ENCODE results near the gene AK8.

- TF ChIP-seq CTCF (conservative IDR thresholded peaks at IDR 0.05; ENCODE audit: low read depth, low read length) = no peak
- no peak for TF ChIP-seq CHD1 (IDR thresholded peaks at IDR 0.05; ENCODE audit: low read depth, low read length)
- TF ChIP-seq SMC3 (IDR thresholded peaks at IDR 0.05; ENCODE audit: low read depth, low read length) = no peak
- TF ChIP-seq MAFK (IDR thresholded peaks at IDR 0.05; ENCODE audit: low read depth, low read length) = no peak
- no peak for TF ChIP-seq USF2 (IDR thresholded peaks at IDR 0.05; ENCODE audit: low read depth, low read length)
- TF ChIP-seq MXI1 (IDR thresholded peaks at IDR 0.05; ENCODE audit: borderline replicate concordance, low read depth, low read length) = no peak
- TF ChIP-seq POLR2A (IDR thresholded peaks at IDR 0.05; ENCODE audit: low read depth, low read length) = no peak
- TF ChIP-seq RFX5 (IDR thresholded peaks at IDR 0.05; ENCODE audit: low read depth, low read length) = no peak
- no peak for TF ChIP-seq RAD21 (IDR thresholded peaks at IDR 0.05; ENCODE audit: low read length)
- no peak for TF ChIP-seq ELK1 (IDR thresholded peaks at IDR 0.05; ENCODE audit: borderline replicate concordance, low read depth, low read length)
- TF ChIP-seq NFE2L2 (IDR thresholded peaks at IDR 0.05; ENCODE audit: low read depth, low read length) = no peak
- TF ChIP-seq FOS (IDR thresholded peaks at IDR 0.05; ENCODE audit: low read depth, low read length) = no peak
- TF ChIP-seq RCOR1 (IDR thresholded peaks at IDR 0.05; ENCODE audit: insufficient replicate concordance, low read length) = no peak
- no peak for TF ChIP-seq MAZ (IDR thresholded peaks at IDR 0.05; ENCODE audit: borderline replicate concordance, low read depth, low read length)
Observed at GRCh38 chr9:132837501-132838286, 40.4 kb downstream of the AK8 start.

All from IMR-90 (cell line).